Neural progenitor cell (in vitro differentiated cells): ENCODE data around the gene NKD1. TPM values are rescaled to one million over a fixed set of nuclear protein-coding genes. Genes with fewer than 3 reads are reported as not detected.

ENCODE experiments used
- DNase-seq: peaks from one replicate; pipeline ENCODE4 v3.0.0-alpha.2; 2016; ENCODE audit warnings: low spot score
- H2AFZ ChIP-seq: fragments of 200-600 bp; sonication (generic); replicated peaks from 2 replicates; pipeline ENCODE4 v1.6.1; 2016; ENCODE audit warnings: antibody characterized with exemption
- H3F3A ChIP-seq: fragments of 200-600 bp; sonication (generic); 2 replicates; pipeline ENCODE4 v1.6.1; 2016; ENCODE audit warnings: antibody characterized with exemption, low read depth
- H3K27ac ChIP-seq: fragments of 200-600 bp; sonication (generic); 2 replicates; pipeline ENCODE4 v1.5.1; 2016; ENCODE audit warnings: mild to moderate bottlenecking
- H3K27me3 ChIP-seq: fragments of 200-600 bp; sonication (generic); 2 replicates; pipeline ENCODE4 v1.6.1; 2016; ENCODE audit warnings: mild to moderate bottlenecking, moderate library complexity
- H3K36me3 ChIP-seq: fragments of 200-600 bp; sonication (generic); 2 replicates; pipeline ENCODE4 v1.5.1; 2016
- H3K4me1 ChIP-seq: fragments of 200-600 bp; sonication (generic); 2 replicates; pipeline ENCODE4 v1.6.1; 2016; ENCODE audit warnings: mixed run types
- H3K4me2 ChIP-seq: fragments of 200-600 bp; sonication (generic); 2 replicates; pipeline ENCODE4 v1.6.1; 2016
- H3K4me3 ChIP-seq: fragments of 200-600 bp; sonication (generic); 2 replicates; pipeline ENCODE4 v1.5.1; 2016
- H3K79me2 ChIP-seq: fragments of 200-600 bp; sonication (generic); 2 replicates; pipeline ENCODE4 v1.6.1; 2016; ENCODE audit warnings: low read depth
- H3K9ac ChIP-seq: fragments of 200-600 bp; sonication (generic); 2 replicates; pipeline ENCODE4 v1.6.1; 2016
- H3K9me3 ChIP-seq: fragments of 200-600 bp; sonication (generic); 2 replicates; pipeline ENCODE4 v1.5.1; 2016; ENCODE audit warnings: low read depth
- H4K20me1 ChIP-seq: fragments of 200-600 bp; sonication (generic); 2 replicates; pipeline ENCODE4 v1.6.1; 2016; ENCODE audit warnings: low read depth
- H3K27ac Mint-ChIP-seq: 3 replicates; pipeline ENCODE4 v1.8.0; 2021; ENCODE audit warnings: mixed read lengths
- H3K27me3 Mint-ChIP-seq: 2 replicates; pipeline ENCODE4 v1.8.0; 2022; ENCODE audit warnings: low read depth, mild to moderate bottlenecking, inconsistent platforms, moderate library complexity, mixed read lengths; ENCODE audit not compliant: insufficient read depth
- H3K36me3 Mint-ChIP-seq: 3 replicates; pipeline ENCODE4 v1.8.0; 2021; ENCODE audit warnings: mixed read lengths
- H3K4me1 Mint-ChIP-seq: 3 replicates; pipeline ENCODE4 v1.8.0; 2021; ENCODE audit warnings: mixed read lengths
- H3K4me3 Mint-ChIP-seq: 3 replicates; pipeline ENCODE4 v1.8.0; 2021; ENCODE audit warnings: mild to moderate bottlenecking, moderate library complexity, mixed read lengths
- H3K9me3 Mint-ChIP-seq: 3 replicates; pipeline ENCODE4 v1.8.0; 2020; ENCODE audit warnings: mixed read lengths
- CTCF ChIP-seq: fragments of 200-600 bp; sonication (generic); IDR thresholded peaks from 2 replicates; pipeline ENCODE4 v1.5.1; 2017; ENCODE audit warnings: antibody characterized with exemption, mild to moderate bottlenecking
- EZH2 ChIP-seq: fragments of 200-600 bp; sonication (generic); IDR thresholded peaks from 2 replicates; pipeline ENCODE4 v1.6.1; 2017; ENCODE audit warnings: antibody characterized with exemption, mild to moderate bottlenecking, moderate library complexity
- EZH2phosphoT487 ChIP-seq: fragments of 200-600 bp; sonication (generic); IDR thresholded peaks from 2 replicates; pipeline ENCODE4 v1.6.1; 2017; ENCODE audit warnings: antibody characterized with exemption
- total RNA-seq: library from RNA; depleted of rRNA; stranded (reverse); fragments of >200 nt; gene quantifications from 2 replicates; pipeline ENCODE4 v1.2.3, GENCODE V29; 2015; ENCODE audit warnings: low replicate concordance

NKD1 gene
- total RNA-seq, 1 donor from 2014 or later, result 5.3 TPM

GRCh38 chr16:50595859-50596258, 47.7 kb downstream of the NKD1 start:
- no peak for TF ChIP-seq CTCF
- H3K9me3 Mint-ChIP-seq, result no peaks in the 10 kb centered on the region
- no peaks in the 10 kb centered on the region for H3K79me2 ChIP-seq

DNA sequence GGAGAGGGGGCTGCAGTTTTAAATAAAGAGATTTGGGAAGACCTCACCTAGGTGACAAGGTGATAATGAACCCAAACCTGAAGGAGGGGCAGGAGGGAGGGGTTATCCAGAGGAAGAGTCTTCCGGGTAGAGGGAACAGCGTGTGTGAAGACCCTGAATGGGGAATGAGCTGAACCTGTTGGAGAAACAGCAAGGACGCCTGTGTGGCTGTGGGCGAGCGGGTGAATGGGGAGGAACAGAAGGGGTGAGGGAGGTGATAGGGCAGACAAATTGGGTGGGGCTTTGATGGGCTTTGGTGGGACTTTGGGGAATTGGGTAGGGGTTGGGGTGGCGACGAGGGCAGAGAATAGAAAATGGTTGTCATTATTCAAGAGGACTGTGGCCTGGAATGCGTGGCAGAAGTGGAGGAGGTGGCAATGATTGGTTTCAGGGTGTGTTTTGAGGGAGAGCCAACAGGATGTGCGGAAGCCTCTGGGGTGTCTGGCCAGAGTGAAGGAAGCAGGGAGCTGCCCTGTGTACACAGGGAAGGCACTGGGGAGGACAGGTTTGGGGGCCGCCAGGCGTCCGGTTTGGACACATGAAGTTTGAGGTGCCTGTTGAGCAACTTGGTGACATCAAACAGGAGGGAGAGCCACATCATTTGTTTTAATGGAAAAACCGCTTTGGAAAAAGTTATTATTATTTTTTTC, 48.7 kb downstream of the NKD1 start:
- DNase-seq, result no peak
- Histone ChIP-seq H3K4me3 (no peak overlapping the region), H3K4me2 (no peak overlapping the region), H3K79me2 (no peaks in the 10 kb centered on the region), H3K4me1 (peaks cover 20% of the 10 kb centered on the region), H3K27me3 (no peaks in the 10 kb centered on the region), H3K9ac (no peak overlapping the region), H3K36me3 (no peaks in the 10 kb centered on the region), H3K9me3 (no peaks in the 10 kb centered on the region), H4K20me1 (no peaks in the 10 kb centered on the region), H3F3A (no peaks in the 10 kb centered on the region), H3K27ac (no peak overlapping the region), H2AFZ (no peak overlapping the region)
- no peak overlapping the region for H3K4me3 Mint-ChIP-seq
- no peaks in the 10 kb centered on the region for H3K9me3 Mint-ChIP-seq
- peak overlapping the region; percentile 21 for H3K27ac Mint-ChIP-seq
- TF ChIP-seq EZH2phosphoT487 (no peak), EZH2 (no peak), CTCF (no peak)
- H3K36me3 Mint-ChIP-seq, result peaks cover 6% of the 10 kb centered on the region
- peaks cover 9% of the 10 kb centered on the region for H3K27me3 Mint-ChIP-seq
- H3K4me1 Mint-ChIP-seq, result peaks cover 28% of the 10 kb centered on the region

More at GRCh38 chr16:50595859-50596258, 47.7 kb downstream of the NKD1 start:
- Histone ChIP-seq H3K4me1 (peaks cover 18% of the 10 kb centered on the region), H4K20me1 (no peaks in the 10 kb centered on the region), H3K36me3 (no peaks in the 10 kb centered on the region), H3K9me3 (no peaks in the 10 kb centered on the region), H3K4me3 (no peak overlapping the region), H3K27ac (no peak overlapping the region), H3F3A (no peaks in the 10 kb centered on the region), H3K9ac (no peak overlapping the region), H3K27me3 (no peaks in the 10 kb centered on the region), H3K4me2 (no peak overlapping the region), H2AFZ (no peak overlapping the region)
- Mint-ChIP-seq H3K36me3 (peaks cover 8% of the 10 kb centered on the region), H3K4me1 (peaks cover 33% of the 10 kb centered on the region), H3K4me3 (no peak overlapping the region), H3K27ac (no peak overlapping the region), H3K27me3 (peaks cover 10% of the 10 kb centered on the region)
- no peak for DNase-seq

DNA sequence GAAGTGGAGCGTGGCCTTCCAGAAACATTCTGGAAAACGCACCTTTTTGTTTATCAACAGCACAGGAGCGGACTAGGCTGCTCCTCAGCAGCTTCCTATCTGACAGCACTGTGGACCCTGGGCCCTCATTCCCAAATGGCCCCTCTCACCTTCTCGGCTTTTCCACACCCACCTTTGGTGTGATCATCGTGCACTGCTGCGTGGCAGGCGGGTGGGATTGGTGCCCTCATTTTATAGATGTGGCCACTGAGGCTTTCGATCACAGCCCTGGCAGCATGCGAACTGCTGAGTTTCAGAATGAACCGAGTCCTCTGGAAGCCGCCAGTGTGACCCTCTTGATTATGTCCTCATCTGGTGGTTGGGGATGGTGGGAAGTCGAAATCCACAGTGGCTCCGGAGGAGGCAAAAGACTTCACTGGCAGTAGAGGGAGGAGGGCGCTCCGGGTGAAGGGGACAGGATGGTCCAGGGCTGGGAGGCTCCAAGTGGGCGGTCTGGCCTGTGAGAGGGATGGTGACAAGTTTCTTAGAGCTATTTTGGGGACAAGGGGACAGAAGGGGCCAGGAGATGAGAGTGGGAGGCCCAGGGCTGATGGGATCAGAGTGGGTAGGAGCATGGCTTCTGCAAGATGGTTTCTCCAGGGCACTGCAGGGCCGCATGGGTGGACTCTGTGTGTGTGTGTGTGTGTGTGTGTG, 49.5 kb downstream of the NKD1 start:
- Histone ChIP-seq H3K4me3 (no peak overlapping the region), H3K9me3 (no peaks in the 10 kb centered on the region), H4K20me1 (no peaks in the 10 kb centered on the region), H3K36me3 (no peaks in the 10 kb centered on the region), H3K79me2 (no peaks in the 10 kb centered on the region), H3K4me2 (no peak overlapping the region), H3K4me1 (peaks cover 16% of the 10 kb centered on the region), H3K27ac (no peak overlapping the region), H3F3A (no peaks in the 10 kb centered on the region), H3K27me3 (no peaks in the 10 kb centered on the region), H3K9ac (no peak overlapping the region), H2AFZ (no peak overlapping the region)
- Mint-ChIP-seq H3K27ac (peak overlapping the region; percentile 12), H3K27me3 (peaks cover 9% of the 10 kb centered on the region), H3K4me1 (peaks cover 27% of the 10 kb centered on the region), H3K36me3 (peaks cover 6% of the 10 kb centered on the region), H3K4me3 (no peak overlapping the region), H3K9me3 (no peaks in the 10 kb centered on the region)
- TF ChIP-seq EZH2phosphoT487, result no peak
- TF ChIP-seq EZH2, result no peak
- TF ChIP-seq CTCF, result no peak
- DNase-seq, result no peak
